ENCODE data around the gene EMILIN3. TPM values are rescaled to one million over a fixed set of nuclear protein-coding genes. Genes with fewer than 3 reads are reported as not detected.

Gene EMILIN3
- total RNA-seq, 1 experiment from 2014 or later: 5.9 TPM

DNA sequence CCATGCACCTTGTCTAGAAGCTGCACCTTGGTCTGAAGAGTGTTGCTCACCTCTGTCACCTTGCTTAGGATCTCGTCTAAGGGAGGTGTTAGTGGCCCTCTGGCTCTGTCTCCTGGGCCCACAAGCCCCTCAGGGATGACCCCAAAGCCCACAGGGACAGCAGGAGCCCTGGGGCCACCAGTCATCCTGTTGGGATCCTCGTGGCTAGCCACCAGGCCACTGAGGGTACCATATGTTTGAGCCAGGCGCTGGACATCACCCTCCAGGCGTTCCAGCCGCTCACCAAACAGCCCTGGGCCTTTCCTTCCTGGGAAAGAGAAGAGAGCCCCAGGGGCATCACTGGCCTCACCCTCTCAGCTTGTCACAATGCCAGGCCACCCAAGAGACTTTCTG lies 3.9 kb downstream of the EMILIN3 start:
- DNase-seq: no peak
- Histone ChIP-seq H3K4me1 (ENCODE audit: insufficient read depth, low read length) (no peaks in the 10 kb centered on the region), H4K91ac (ENCODE audit: insufficient read length, low read depth, low read length) (no peak overlapping the region), H2BK12ac (ENCODE audit: insufficient read length, low read depth, low read length) (no peak overlapping the region), H3K56ac (ENCODE audit: insufficient read length, low read depth, low read length) (no peak overlapping the region), H3K4ac (ENCODE audit: low read depth, low read length) (no peak overlapping the region), H3K9ac (ENCODE audit: extremely low read depth, insufficient read length, low read length) (no peak overlapping the region), H3K23ac (ENCODE audit: insufficient read length, low read depth, low read length) (no peak overlapping the region), H3K79me1 (ENCODE audit: insufficient read depth, low read depth, low read length, poor library complexity, severe bottlenecking) (no peaks in the 10 kb centered on the region), H4K20me1 (ENCODE audit: control insufficient read depth, insufficient read depth, insufficient read length) (no peaks in the 10 kb centered on the region), H3K9me3 (ENCODE audit: control insufficient read depth, low read depth, low read length) (no peaks in the 10 kb centered on the region), H4K8ac (replicated peaks; ENCODE audit: insufficient read length, low read depth, low read length) (no peak overlapping the region), H3T11ph (ENCODE audit: low read length) (no peak overlapping the region), H3K23me2 (ENCODE audit: insufficient read length, low read depth, low read length, poor library complexity, severe bottlenecking) (peaks cover 3% of the 10 kb centered on the region), H3K4me2 (ENCODE audit: insufficient read depth, insufficient read length, low read length) (no peak overlapping the region), H3K27ac (ENCODE audit: insufficient read length, low read depth, low read length) (no peak overlapping the region), H2BK120ac (ENCODE audit: low read depth, low read length, poor library complexity, severe bottlenecking) (no peak overlapping the region), H2BK15ac (ENCODE audit: low read depth, low read length) (no peak overlapping the region), H3K18ac (ENCODE audit: insufficient read length, low read depth, low read length) (no peak overlapping the region), H3K79me2 (ENCODE audit: insufficient read depth, low read length) (no peaks in the 10 kb centered on the region), H2AFZ (ENCODE audit: low read length) (no peak overlapping the region), H2BK5ac (ENCODE audit: insufficient read length, low read length) (no peak overlapping the region), H4K5ac (ENCODE audit: insufficient read length, low read depth, low read length) (no peak overlapping the region), H3K27me3 (ENCODE audit: insufficient read depth, low read length) (peaks cover 14% of the 10 kb centered on the region), H3K14ac (ENCODE audit: insufficient read depth, low read length) (no peak overlapping the region), H2AK5ac (ENCODE audit: insufficient read length, low read length) (no peak overlapping the region), H2BK20ac (ENCODE audit: low read depth, low read length, poor library complexity, severe bottlenecking) (no peak overlapping the region)
- Mint-ChIP-seq H3K4me1 (peaks cover 10 to 15% of the 10 kb centered on the region in 2 experiments), H3K9me3 (no peaks in the 10 kb centered on the region; a peak in 1 of 5 replicates), H3K36me3 (ENCODE audit: insufficient read depth in 1 of 3, low read depth in 3 of 3) (peaks cover 0 to 3% (median 0%) of the 10 kb centered on the region in 3 experiments; a peak in 2 of 7 replicates), H3K27ac (no peak overlapping the region), H3K4me3 (no peak overlapping the region), H3K27me3 (ENCODE audit: low read depth) (peaks cover 27% of the 10 kb centered on the region)
- TF ChIP-seq, protein P1, sequence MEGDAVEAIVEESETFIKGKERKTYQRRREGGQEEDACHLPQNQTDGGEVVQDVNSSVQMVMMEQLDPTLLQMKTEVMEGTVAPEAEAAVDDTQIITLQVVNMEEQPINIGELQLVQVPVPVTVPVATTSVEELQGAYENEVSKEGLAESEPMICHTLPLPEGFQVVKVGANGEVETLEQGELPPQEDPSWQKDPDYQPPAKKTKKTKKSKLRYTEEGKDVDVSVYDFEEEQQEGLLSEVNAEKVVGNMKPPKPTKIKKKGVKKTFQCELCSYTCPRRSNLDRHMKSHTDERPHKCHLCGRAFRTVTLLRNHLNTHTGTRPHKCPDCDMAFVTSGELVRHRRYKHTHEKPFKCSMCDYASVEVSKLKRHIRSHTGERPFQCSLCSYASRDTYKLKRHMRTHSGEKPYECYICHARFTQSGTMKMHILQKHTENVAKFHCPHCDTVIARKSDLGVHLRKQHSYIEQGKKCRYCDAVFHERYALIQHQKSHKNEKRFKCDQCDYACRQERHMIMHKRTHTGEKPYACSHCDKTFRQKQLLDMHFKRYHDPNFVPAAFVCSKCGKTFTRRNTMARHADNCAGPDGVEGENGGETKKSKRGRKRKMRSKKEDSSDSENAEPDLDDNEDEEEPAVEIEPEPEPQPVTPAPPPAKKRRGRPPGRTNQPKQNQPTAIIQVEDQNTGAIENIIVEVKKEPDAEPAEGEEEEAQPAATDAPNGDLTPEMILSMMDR (conservative IDR thresholded peaks at IDR 0.05): no peak
- WGBS (ENCODE audit: extremely low coverage, insufficient read length, low lambda C conversion rate): no CpG with 5 or more reads among the region's 5 CpGs
